Measurements from ENCODE around the gene TBC1D22A. TPM values are rescaled to one million over a fixed set of nuclear protein-coding genes. Genes with fewer than 3 reads are reported as not detected.

TBC1D22A gene
- total and polyA plus RNA-seq, 2 experiments from 2014 or later = 9.6 to 13.3 TPM

GRCh38 chr22:46892866-46893265 is 130.4 kb downstream of the TBC1D22A start (continued):
- no peak for TF ChIP-seq ZNF462 (CRISPR knock-in tag; IDR thresholded peaks at IDR 0.05)

GRCh38 chr22:46893281-46894020 is 131.0 kb downstream of the TBC1D22A start:
- Mint-ChIP-seq H3K36me3 (ENCODE audit: low read depth) (peaks cover 14% of the 10 kb centered on the region), H3K27ac (no peak overlapping the region), H3K4me1 (no peaks in the 10 kb centered on the region), H3K27me3 (ENCODE audit: insufficient read depth, low read depth, poor library complexity) (no peaks in the 10 kb centered on the region), H3K4me3 (no peak overlapping the region), H3K9me3 (no peaks in the 10 kb centered on the region)
- DNase-seq (ENCODE audit: low spot score) = no peak
- no peaks in the 10 kb centered on the region for H3K36me3 ChIP-seq (ENCODE audit: insufficient read depth)
- no peaks in the 10 kb centered on the region for H3K4me1 ChIP-seq (ENCODE audit: insufficient read depth)
- H2AFZ ChIP-seq = no peak overlapping the region
- H3K27me3 ChIP-seq (ENCODE audit: insufficient read depth) = no peaks in the 10 kb centered on the region
- H3K27ac ChIP-seq (ENCODE audit: low read depth) = no peak overlapping the region
- H3K79me2 ChIP-seq (replicated peaks; ENCODE audit: insufficient read depth) = 0 out of 2 replicates have a peak, but pooled peaks cover 4% of the 10 kb centered on the region
- ATAC-seq = no peak
- no peaks in the 10 kb centered on the region; the same call in 1 of the 2 replicates for H4K20me1 ChIP-seq (replicated peaks; ENCODE audit: insufficient read depth)
- no peaks in the 10 kb centered on the region for H3K9me2 ChIP-seq (ENCODE audit: insufficient read depth)
- H3K4me3 ChIP-seq = no peak overlapping the region
- no peak overlapping the region for H3K4me2 ChIP-seq
- H3F3A ChIP-seq (replicated peaks; ENCODE audit: low read depth) = no peaks in the 10 kb centered on the region
- TF ChIP-seq ETS1 (IDR thresholded peaks at IDR 0.05) (no peak), EZH2phosphoT487 (IDR thresholded peaks at IDR 0.05; ENCODE audit: unreplicated experiment) (no peak), REST (IDR thresholded peaks at IDR 0.05; ENCODE audit: unreplicated experiment) (no peak), JUNB (IDR thresholded peaks at IDR 0.05; ENCODE audit: unreplicated experiment) (no peak), ZNF114 (CRISPR knock-in tag; IDR thresholded peaks at IDR 0.05) (no peak), ZNF331 (CRISPR knock-in tag; IDR thresholded peaks at IDR 0.05; ENCODE audit: low read depth) (no peak), EZH2 (IDR thresholded peaks at IDR 0.05; ENCODE audit: low read depth, unreplicated experiment) (no peak)
